ENCODE data around the gene LRRC53.

LRRC53 gene

DNA sequence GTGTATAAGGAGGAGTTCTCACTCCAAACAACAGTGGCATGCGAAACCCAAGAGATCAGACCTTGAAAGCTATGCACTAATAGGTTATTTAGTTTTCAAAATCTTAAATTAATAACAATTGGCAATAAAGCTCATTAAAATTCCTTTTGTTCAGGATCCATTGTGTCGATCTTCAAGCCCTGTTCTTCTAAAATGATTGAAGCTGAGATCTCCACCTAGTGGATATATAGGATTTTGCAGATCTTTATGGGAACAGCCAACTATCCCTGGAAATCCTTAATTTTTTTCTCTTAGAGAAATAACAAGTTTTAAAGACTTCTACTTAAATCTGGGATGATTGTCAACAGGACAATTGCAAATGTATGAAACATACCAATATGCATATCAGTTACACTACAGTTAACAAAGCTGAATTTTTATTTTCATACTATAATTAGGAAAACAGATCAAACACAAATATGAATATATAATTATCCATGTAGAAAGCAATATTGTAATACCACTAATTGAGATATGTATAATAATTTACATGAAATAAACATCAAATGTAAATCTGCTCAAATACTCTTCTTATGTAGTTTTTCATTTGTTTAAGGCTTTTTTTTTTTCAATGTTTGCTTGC lies 43.3 kb downstream of the LRRC53 start:
- ChIA-PET CTCF (interaction anchor here (0.7 to 1.4 kb wide), 2 partner anchors 221 to 438 kb away, joined by 3 read pairs; no protein-coding TSS in a partner anchor), POLR2A (ENCODE audit: low non-redundant PET) (no interaction called here)
- DNase-seq (ENCODE audit: low spot score) = peak; percentile 39
- TF ChIP-seq, protein P1, sequence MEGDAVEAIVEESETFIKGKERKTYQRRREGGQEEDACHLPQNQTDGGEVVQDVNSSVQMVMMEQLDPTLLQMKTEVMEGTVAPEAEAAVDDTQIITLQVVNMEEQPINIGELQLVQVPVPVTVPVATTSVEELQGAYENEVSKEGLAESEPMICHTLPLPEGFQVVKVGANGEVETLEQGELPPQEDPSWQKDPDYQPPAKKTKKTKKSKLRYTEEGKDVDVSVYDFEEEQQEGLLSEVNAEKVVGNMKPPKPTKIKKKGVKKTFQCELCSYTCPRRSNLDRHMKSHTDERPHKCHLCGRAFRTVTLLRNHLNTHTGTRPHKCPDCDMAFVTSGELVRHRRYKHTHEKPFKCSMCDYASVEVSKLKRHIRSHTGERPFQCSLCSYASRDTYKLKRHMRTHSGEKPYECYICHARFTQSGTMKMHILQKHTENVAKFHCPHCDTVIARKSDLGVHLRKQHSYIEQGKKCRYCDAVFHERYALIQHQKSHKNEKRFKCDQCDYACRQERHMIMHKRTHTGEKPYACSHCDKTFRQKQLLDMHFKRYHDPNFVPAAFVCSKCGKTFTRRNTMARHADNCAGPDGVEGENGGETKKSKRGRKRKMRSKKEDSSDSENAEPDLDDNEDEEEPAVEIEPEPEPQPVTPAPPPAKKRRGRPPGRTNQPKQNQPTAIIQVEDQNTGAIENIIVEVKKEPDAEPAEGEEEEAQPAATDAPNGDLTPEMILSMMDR (conservative IDR thresholded peaks at IDR 0.05; ENCODE audit: low read depth) = peak; percentile 64
- no peak overlapping the region for H3K27ac ChIP-seq

DNA sequence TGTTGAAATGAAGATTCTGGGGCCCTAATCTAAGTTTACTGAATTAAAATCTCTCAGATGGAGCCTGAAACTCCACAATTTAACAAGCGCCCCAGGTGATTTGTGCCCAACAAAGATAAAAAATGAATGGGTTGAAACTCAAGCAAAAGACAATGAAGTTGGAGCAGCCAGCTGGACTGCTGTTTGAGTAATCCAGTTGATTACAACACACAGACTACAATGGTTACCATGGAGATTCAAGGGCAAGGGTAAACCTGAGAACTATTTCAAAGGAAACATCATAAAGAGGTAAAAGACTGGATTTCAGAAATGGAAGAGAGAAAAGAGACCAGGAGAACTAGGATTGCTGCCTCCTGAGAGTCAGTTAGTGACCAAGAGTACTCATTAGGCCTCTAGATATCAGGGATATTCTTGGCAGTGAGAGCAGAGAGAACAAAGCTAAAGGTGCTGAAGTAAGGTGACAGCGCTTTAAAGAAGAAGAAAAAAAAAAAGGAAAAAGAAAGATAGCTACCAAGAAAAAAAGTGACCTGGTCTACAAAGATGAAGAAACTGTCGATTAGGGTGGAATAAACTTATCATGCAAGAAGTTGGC lies 44.5 kb downstream of the LRRC53 start:
- CTCF ChIA-PET = interaction anchor here (1.4 kb wide), 1 partner anchor 222 kb away, joined by 3 read pairs; no protein-coding TSS in a partner anchor
- TF ChIP-seq, protein P1 (conservative IDR thresholded peaks at IDR 0.05; ENCODE audit: low read depth) = no peak

DNA sequence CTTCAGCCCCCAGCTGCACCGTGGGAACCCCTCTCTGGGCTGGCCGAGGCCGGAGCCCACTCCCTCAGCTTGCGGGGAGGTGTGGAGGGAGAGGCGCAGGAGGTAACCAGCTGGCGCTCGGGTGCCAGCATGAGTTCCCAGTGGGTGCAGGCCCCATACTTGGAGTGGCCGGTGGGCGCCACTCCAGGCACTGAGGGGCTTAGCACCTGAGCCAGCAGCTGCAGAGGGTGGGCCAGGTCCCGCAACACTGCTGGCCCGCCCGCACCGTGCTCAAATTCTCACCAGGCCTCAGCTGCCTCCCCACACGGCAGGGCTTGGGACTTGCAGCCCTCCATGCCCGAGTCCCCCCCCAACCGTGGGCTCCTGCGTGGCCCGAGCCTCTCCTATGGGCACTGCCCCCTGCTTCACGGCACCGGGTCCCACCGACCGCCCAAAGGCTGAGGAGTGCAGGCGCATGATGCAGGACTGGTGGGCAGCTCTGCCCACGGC lies 47.2 kb downstream of the LRRC53 start:
- no peak for DNase-seq (ENCODE audit: low spot score)
- no peak overlapping the region for H3K27ac ChIP-seq
- TF ChIP-seq, protein P1 (conservative IDR thresholded peaks at IDR 0.05; ENCODE audit: low read depth) = no peak
- POLR2A ChIA-PET (ENCODE audit: low non-redundant PET) = no interaction called here
- CTCF ChIA-PET = no interaction called here

More for the DNA sequence above, 44.5 kb downstream of the LRRC53 start:
- no peak for DNase-seq (ENCODE audit: low spot score)
- no peak overlapping the region for H3K27ac ChIP-seq
- POLR2A ChIA-PET (ENCODE audit: low non-redundant PET) = no interaction called here

DNA sequence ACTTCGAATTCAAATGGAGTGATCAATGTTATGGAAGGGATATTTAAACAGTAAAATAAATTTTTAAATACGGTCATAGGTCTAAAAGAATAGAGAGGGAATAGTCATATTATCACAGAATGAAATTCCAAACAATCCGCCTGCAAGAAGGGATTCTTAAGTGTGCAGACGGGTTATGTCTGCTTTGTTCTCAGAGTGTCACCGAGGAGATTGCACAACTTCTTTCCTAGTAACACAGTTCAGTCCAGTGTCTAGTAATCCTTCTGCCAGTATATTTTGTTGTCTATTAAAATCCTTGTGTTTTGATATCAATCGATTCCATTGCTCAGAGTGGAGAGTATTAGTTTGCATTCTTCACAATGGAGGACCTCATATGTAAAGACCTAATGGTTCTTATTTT lies 48.4 kb downstream of the LRRC53 start:
- TF ChIP-seq, protein P1 (conservative IDR thresholded peaks at IDR 0.05; ENCODE audit: low read depth) = no peak
- H3K27ac ChIP-seq = no peak overlapping the region
- ChIA-PET POLR2A (ENCODE audit: low non-redundant PET) (no interaction called here), CTCF (no interaction called here)
- DNase-seq (ENCODE audit: low spot score) = no peak

DNA sequence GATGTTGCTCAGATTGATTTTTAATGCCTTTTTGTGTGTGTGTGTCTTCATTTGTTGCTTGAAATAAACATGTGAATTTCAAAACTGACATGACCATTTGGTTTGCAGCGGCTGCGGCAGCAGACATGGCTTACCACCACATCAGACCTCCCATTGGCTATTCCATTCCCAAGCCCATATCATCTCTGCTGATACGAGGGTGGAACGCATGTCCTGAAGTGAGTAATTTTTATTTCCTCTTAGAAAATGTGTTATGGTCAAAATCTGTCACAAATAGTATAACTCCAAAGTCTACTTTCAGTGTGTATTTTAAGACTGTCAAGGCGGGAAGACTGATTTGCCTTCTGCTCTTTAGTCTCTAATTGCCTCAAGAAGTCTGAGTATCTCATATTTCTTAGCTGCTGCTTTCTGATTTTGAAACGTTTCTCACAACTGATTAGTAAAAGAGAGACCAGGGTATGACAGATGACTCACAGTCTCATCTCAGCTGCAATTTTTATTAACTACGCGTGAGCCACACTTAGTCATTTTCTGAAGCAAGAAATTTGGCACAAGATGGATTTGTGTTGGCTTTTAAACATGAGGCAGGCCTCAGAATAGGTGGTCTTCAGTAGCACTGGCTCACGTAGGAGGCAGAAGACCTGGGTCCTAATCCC lies 49.0 kb downstream of the LRRC53 start:
- CTCF ChIA-PET = no interaction called here

DNA sequence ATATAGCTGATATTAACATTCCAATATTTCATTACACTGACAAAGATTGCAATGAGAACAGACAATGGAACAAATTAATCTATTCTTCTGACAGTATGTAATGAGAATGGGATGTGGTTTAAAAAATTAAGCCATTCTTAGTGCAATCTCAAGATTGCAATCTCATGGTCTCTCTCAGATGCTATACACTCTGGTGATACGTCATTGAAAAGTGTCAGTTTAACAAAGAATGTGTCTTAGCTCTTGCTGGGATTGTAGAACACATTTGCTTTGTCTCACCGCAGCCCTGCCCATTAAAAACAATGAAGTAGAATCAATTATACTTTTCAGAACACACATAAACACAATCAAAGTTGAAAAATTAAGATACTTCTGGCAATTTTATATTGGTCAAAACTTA lies 55.2 kb downstream of the LRRC53 start:
- no peak for DNase-seq (ENCODE audit: low spot score)
- TF ChIP-seq, protein P1 (conservative IDR thresholded peaks at IDR 0.05; ENCODE audit: low read depth) = no peak
- H3K27ac ChIP-seq = no peak overlapping the region
- CTCF ChIA-PET = no interaction called here
- POLR2A ChIA-PET (ENCODE audit: low non-redundant PET) = no interaction called here

More for the DNA sequence above, 49.0 kb downstream of the LRRC53 start:
- TF ChIP-seq, protein P1 (conservative IDR thresholded peaks at IDR 0.05; ENCODE audit: low read depth) = no peak
- peak; percentile 36 for DNase-seq (ENCODE audit: low spot score)
- POLR2A ChIA-PET (ENCODE audit: low non-redundant PET) = no interaction called here
- no peak overlapping the region for H3K27ac ChIP-seq

Data from RWPE1 (cell line).